CD4-positive, alpha-beta T cell treated with Interleukin-2 at 100 ng/mL for 4 hours (primary cell): ENCODE data around the gene SLIT1.

Source experiments
- DNase-seq: peaks from one replicate; pipeline ENCODE4 v3.0.0-alpha.2; 2020; ENCODE audit warnings: low spot score

Gene SLIT1

GRCh38 chr10:97138846-97139245, 46.9 kb downstream of the SLIT1 start:
- no peak for DNase-seq

GRCh38 chr10:97138174-97138573, 47.6 kb downstream of the SLIT1 start:
- DNase-seq: no peak

GRCh38 chr10:97136756-97137155, 49.0 kb downstream of the SLIT1 start:
- DNase-seq: no peak

- no peak for DNase-seq
These were observed 50.3 kb downstream of the SLIT1 start for GRCh38 chr10:97135464-97135863.

DNA sequence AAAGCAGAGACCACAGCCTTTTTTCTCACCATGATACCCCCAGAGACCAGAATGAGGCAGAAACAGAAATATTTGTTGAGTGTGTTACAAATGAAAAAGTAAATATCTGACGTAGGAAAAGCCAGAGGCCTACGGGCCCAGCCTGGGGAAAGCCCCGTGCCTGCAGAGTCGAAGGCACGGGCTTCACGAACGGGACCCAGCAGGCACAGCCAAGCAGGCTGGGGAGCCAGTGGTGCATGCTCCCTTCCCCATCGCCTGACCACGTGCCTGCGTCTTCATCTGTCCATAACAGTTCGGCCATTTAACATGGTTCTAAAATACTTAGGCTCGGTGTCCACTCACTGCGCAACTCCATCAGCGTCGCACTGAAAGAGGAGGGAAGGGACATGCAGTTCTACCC, 50.8 kb downstream of the SLIT1 start:
- no peak for DNase-seq

DNA sequence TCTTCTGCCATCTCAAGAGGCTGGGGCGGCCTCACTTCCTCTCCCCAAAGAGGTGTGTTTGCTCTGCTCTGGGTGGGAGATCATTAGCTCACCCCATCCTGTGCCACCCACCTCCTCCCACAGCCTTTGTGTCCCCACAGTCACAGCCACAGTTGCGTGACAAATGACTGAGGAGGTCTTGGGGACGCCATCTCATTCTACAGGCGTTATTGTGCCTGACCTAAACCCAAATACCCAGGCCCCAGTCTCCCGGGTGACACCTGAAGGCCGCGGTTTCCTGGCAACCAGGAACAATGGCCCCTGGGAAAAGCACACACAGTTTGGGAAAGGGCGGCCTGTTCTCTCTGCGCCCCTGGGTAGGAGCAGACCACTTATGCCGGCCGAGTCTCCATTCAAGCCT, 51.6 kb downstream of the SLIT1 start:
- DNase-seq: no peak

DNA sequence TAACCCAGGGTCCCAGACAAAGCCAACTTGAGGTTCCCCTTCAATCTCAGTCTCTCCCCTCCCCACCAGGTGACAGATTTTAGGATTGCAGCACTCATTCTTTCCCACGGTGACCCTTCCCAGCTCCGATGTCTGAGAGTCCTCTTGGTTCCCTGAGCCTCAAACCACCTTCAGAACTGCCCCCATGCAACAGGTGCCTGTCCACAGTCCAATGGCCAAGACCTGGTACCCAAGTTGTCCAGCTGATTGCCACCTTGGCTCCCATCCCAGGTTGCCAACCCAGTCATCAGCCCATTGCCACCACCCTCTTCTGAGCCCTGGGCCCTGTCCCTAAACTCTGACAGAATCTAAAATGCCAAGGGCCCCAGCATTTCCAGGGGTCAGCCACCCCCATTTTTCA, 53.5 kb downstream of the SLIT1 start:
- no peak for DNase-seq

DNA sequence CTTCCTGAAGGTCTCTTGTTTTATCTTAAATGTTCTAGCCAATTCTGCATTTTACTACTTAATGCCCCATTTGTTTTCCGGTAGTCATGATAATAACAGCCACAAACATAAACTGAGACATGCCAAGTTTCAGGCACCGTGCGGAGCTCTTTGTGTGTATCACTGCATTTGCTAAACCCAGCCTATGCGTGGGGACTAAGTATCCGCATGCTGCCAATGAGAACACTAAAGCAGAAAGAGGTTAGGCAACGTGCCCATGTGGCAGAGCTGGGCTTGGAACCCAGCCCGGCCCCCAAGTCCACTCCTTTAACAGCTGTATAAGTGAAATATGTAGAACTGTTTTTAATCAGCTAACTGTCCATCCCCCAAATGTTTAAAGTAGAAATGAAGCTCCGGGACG, 54.1 kb downstream of the SLIT1 start:
- no peak for DNase-seq

- DNase-seq: no peak
These were observed 54.6 kb downstream of the SLIT1 start for GRCh38 chr10:97131181-97131628.

DNA sequence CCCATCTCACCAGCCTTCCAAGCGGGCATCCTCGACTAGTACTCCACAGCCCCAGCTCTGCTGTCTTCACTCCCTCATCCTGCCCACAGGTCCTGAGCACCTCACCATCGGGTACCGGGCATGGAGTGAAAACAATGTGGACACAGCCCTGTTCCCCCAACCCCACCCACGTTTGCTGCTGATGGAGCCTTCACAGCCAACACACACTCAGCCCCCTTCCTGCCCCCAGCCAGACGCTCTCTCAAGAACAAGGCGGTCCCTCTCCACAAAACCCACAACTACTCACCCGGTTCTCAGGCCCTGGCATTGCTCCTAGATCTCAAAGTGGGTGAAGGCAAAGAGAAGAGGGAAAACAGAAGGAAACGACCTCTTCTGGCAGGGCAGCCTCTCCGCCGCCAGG, 56.1 kb downstream of the SLIT1 start:
- no peak for DNase-seq

GRCh38 chr10:97128516-97129154, 57.1 kb downstream of the SLIT1 start:
- no peak for DNase-seq

GRCh38 chr10:97128039-97128492, 57.7 kb downstream of the SLIT1 start:
- no peak for DNase-seq

DNA sequence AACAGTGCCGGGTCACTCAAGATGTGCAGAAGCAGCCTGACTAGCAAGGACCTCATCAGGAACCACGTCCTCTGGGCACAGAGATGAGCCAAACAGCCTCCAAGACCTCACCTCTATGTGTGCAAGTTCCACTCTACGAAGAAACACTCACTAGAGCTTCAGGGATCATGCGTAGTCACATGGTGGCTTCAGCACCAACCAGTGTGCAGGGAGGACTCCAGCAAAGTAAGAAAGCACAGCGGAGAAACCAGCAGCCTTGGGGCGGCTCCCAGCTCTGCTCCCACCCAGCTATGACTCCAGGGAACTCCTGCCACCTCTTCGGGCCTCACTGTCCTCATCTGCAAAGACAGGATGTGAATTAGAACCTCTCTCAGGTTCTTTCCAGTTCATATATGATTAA, 58.2 kb downstream of the SLIT1 start:
- DNase-seq: no peak

- DNase-seq: no peak
These were observed 61.5 kb downstream of the SLIT1 start for GRCh38 chr10:97124211-97124610.

DNA sequence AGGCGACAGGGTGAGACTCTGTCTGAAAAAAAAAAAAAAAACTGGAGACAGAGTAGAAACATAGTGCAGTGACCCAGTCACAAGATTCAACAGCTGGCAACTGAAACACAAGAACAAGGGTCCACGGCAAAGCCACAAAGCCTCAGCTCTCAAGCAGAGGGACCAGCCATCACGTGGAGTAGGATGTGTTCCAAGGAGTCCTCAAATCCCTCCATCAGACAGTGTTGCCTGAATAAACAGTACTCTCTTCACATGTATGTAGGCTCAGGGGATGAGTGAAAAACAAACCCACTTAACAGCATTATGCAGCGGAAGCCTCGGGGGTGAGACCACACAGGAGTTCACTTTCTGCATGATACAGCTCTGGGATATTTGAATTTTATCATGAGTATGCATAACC, 62.0 kb downstream of the SLIT1 start:
- DNase-seq: no peak

DNA sequence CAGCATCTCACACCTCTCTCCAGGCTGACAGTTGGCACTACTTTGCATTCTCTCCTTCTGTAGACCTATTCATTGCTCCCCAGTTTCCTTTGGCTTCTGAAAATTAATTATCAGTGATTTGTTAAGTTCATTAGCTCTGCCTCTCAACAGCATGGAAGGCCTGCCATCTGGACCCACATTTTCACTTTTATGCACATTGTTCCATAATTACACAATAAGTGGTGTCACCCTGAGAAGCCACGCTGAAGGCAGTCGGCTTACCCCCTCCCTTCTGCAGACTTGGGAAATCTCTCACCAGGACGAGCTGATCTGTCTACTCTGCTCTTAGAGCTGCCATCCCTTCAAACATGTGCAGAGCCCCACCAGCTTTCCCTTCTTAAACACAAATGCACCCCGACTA, 64.7 kb downstream of the SLIT1 start:
- DNase-seq: no peak

GRCh38 chr10:97120370-97120769, 65.4 kb downstream of the SLIT1 start:
- DNase-seq: no peak

- no peak for DNase-seq
These were observed 66.6 kb downstream of the SLIT1 start for GRCh38 chr10:97119058-97119745.

- no peak for DNase-seq
These were observed 68.4 kb downstream of the SLIT1 start for GRCh38 chr10:97117372-97117771.

DNA sequence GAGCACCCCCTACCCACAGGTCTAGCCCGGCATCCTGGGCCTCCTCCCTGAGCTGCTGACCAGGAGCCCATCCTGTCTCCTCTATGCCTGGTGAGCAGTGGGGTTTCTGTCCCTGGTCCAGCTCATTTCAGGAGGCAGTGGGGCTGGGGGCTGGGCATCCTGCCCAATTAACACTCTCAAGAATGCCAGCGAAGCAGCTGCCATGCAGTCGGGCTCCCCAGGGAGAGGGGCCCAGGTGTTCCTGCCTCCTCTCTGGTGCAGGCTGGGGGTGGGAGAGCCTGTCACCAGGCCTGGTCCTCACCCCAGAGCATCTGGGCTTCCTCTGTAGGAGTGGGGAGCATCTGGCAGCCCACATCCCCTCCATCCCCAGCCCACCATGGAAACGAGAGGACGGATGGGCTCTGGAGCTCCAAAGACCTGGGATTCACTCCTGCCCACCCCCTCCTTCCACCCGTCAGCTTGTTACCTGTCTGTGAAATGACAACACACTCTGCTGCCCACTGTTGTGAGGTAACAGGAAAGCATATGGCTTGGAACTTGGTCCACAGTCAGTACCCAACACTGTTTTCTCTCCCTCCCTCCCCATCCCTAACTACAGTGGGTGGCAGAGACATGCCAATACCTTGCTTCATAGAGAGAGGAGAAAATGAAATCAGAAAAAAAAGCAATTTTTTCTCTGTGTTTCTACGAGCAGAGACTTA, 69.1 kb downstream of the SLIT1 start:
- no peak for DNase-seq

DNA sequence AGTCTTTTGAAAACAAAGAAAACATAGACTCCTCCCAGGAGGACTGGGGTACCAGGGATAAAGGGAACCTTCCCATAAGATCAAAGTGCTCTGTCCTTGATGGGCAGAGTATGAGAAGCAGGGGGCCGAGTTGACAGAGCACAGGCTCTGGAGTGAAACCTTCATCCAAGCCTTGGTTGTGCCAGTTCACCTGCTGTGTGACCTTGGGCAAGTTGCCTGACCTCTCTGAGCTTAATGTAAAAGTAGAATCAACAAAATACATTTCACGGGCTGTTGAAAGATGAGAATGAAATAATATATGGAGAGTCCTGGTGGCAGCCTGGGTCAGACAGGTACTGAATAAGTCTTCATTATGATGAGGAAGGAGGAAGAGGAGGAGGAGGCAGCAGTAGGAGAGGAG, 69.9 kb downstream of the SLIT1 start:
- DNase-seq: no peak

GRCh38 chr10:97111615-97112014, 74.1 kb downstream of the SLIT1 start:
- DNase-seq: no peak

DNA sequence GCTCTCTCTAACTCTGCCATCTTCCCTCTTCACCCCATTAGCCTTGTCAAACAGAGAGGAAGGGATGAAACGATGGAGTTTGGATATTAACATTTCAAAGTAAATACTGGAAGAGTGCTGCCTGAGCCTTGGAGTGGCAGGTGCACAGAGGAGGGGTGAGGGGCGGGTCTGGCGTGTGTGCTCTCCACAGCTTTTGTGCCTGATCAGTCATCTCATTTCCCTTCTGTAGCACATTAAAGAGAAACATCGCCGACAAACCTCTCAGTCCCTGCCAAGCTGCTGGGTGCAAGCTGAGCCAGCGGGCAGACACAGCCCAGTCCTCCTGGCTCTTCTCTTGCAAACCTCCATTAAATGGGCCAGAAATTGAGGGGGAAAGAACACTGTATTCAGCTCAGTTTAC, 76.2 kb downstream of the SLIT1 start:
- DNase-seq: no peak
